Neutrophil (primary cell): ENCODE results near the gene R3HDM4.

Experiments
- H3K27ac ChIP-seq: fragments of 200-600 bp; sonication (generic); 2 replicates; pipeline ENCODE4 v1.5.1; 2016; ENCODE audit warnings: mild to moderate bottlenecking, moderate library complexity
- H3K27me3 ChIP-seq: fragments of 200-600 bp; sonication (generic); 2 replicates; pipeline ENCODE4 v1.6.0; 2016; ENCODE audit warnings: mild to moderate bottlenecking
- H3K36me3 ChIP-seq: fragments of 200-600 bp; sonication (generic); 2 replicates; pipeline ENCODE4 v1.5.1; 2017
- H3K4me1 ChIP-seq, 2 experiments: fragments of 200-600 bp in 1 of 2; sonication (generic) in 1 of 2; 1 replicate in 1 of 2; 2 replicates in 1 of 2; pipeline versions ENCODE4 v1.5.1 to v1.6.1; 2013 to 2016; ENCODE audit warnings: low read depth in 1 of 2, low read length in 1 of 2, mild to moderate bottlenecking in 1 of 2, moderate library complexity in 1 of 2; ENCODE audit not compliant: control insufficient read depth in 1 of 2, insufficient read depth in 1 of 2
- H3K4me3 ChIP-seq, 2 experiments: fragments of 200-600 bp in 1 of 2; sonication (generic) in 1 of 2; 1 replicate in 1 of 2; 2 replicates in 1 of 2; pipeline ENCODE4 v1.5.1; 2013 to 2016; ENCODE audit warnings: low read depth in 1 of 2, low read length in 1 of 2, mild to moderate bottlenecking in 1 of 2, moderate library complexity in 1 of 2
- H3K9me3 ChIP-seq: fragments of 200-600 bp; sonication (generic); 2 replicates; pipeline ENCODE4 v1.5.1; 2016
- CTCF ChIP-seq: fragments of 200-600 bp; sonication (generic); IDR thresholded peaks from 2 replicates; pipeline ENCODE4 v1.5.1; 2016; ENCODE audit warnings: antibody characterized with exemption

R3HDM4 gene

DNA sequence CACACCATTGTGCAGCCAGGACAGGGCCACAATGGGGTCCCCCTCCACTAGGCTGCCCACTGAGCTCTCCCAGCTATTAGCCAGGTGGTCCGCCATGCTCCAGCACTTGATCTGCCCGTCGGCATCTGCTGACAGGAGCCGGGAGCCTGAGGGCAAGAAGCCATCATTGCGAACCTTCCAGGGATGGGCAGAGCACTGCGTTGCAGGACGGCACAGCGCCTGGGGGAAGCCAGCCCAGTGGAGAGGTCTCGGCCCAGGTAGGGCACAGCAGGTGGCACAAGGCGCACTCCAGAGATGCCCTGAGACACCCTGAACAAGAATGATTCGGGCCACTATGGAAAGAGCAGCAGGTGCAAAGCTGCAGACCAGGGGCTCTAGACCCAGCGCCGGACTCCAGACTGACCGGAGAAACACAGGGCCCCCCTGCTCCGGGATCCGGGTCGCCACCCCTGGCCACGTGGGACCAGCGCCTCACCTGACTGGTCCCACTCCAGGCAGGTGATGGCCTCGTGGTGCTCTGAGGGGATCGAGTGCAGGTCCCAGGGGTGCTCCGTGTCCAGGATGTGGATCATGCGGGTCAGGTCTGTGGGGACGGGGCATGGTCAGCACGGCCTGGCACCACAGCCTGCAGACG, 23.2 kb downstream of the R3HDM4 start:
- H3K4me1 ChIP-seq = peaks cover 21 to 23% of the 10 kb centered on the region in 2 experiments
- H3K27me3 ChIP-seq = no peaks in the 10 kb centered on the region
- no peak for TF ChIP-seq CTCF
- H3K4me3 ChIP-seq = no peak overlapping the region
- H3K9me3 ChIP-seq = no peaks in the 10 kb centered on the region
- no peak overlapping the region for H3K27ac ChIP-seq
- H3K36me3 ChIP-seq = peaks cover 62% of the 10 kb centered on the region

DNA sequence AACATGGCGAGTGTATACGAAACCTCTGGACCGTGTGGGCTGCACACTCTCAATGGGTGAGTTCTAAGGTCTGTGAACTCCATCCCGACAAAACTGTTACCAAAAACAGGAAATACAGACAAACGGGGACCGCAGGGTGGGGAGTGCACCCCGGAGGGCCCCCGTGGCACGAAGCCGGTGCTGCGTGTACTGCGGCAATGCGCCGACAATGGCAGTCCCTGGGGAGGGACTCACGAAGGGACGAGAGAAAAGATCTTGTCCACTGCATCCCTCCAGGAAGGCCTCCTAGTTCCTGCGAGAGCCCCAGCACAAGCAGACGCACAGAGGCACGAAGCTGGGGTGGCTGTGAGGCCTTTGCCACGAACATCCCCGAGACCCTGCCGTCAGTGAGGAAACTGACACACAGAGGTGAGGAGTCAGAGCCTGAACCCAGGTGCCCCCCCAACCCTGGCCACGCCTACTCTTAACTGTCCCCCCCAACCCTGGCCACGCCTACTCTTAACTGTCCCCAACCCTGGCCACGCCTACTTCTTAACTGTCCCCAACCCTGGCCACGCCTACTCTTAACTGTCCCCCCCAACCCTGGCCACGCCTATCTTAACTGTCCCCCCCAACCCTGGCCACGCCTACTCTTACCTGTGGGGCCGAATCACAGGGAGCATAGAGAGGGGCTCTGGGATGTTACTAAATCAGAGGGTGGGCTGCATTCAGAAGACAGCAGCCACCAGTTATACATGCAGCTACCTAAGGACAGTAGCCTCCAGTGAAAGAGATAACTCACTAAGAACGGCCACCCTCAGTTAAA, 24.2 kb downstream of the R3HDM4 start:
- no peaks in the 10 kb centered on the region for H3K27me3 ChIP-seq
- TF ChIP-seq CTCF = no peak
- peaks cover 72% of the 10 kb centered on the region for H3K36me3 ChIP-seq
- no peak overlapping the region for H3K4me3 ChIP-seq
- no peak overlapping the region for H3K27ac ChIP-seq
- no peaks in the 10 kb centered on the region for H3K9me3 ChIP-seq
- peaks cover 14 to 20% of the 10 kb centered on the region in 2 experiments for H3K4me1 ChIP-seq

DNA sequence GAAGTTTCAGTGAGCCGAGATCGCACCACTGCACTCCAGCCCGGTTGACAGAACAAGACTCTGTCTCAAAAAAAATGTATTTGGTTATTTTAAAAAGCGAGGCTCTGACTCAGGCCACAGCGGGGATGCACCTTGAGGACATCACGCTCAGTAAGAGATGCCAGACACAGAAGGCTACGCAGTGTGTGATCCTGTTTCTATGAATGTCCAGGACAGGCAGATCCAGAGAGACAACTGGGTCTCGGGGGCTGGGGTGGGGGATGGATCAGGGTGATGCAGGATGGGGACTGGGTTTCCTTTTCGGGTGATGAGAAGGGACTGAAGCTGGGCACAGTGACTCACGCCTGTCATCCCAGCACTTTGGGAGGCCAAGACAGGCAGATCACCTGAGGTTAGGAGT, 25.4 kb downstream of the R3HDM4 start:
- Histone ChIP-seq H3K36me3 (peaks cover 84% of the 10 kb centered on the region), H3K4me1 (peaks cover 6 to 12% of the 10 kb centered on the region in 2 experiments), H3K27me3 (no peaks in the 10 kb centered on the region), H3K9me3 (no peaks in the 10 kb centered on the region), H3K27ac (no peak overlapping the region), H3K4me3 (no peak overlapping the region)
- no peak for TF ChIP-seq CTCF

DNA sequence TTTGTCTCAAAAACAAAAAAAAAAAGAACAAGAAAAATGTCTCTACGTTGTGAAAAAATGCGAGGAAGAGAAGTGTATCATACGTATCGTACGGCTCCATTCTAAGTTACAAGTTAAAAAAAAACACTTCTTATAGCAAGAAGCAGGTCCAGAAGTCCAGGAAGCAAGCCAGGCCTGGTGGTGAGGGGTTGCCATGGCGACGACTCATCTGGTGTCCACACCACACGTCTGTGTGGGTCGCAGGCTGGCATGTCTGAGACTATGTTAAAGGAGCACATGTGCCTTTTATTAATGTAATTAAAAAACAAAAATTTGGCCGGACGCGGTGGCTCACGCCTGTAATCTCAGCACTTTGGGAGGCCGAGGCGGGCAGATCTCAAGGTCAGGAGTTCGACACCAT, 25.9 kb downstream of the R3HDM4 start:
- no peaks in the 10 kb centered on the region for H3K27me3 ChIP-seq
- peaks cover 2 to 7% of the 10 kb centered on the region in 2 experiments for H3K4me1 ChIP-seq
- no peak overlapping the region for H3K27ac ChIP-seq
- no peaks in the 10 kb centered on the region for H3K9me3 ChIP-seq
- no peak overlapping the region for H3K4me3 ChIP-seq
- H3K36me3 ChIP-seq = peaks cover 89% of the 10 kb centered on the region
- no peak for TF ChIP-seq CTCF

DNA sequence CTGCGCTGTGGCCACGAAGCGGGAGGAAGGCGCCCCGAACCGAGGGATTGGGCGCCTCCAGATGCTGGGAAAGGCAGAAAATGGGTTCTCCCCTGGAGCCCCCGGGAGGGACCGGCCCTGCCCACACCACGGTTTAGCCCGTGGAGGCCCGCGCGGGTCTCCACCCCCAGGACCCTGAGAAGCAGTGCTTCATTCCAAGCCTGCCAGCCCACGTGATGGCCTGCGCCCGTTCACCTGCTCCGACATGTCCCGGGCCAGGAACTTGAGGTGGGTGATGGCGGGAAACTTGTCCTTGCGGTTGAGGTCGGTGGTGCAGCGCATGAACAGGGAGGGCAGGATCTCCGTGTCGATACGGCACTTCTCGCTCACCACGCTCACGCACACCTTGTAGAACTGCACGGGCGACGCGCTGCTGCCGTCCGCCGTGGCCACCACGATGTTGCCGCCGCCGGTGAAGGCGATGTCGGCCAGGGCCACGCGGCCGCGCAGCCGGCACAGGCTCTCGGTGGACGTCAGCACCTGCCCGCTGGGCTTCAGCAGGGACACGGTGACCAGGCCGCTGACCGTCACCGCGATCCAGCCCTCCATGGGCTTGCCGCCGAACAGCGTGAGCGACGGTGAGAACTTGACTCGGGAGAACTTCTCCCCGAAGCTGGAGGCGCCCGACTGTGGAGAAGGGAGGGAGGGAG, 27.3 kb downstream of the R3HDM4 start:
- TF ChIP-seq CTCF = no peak
- Histone ChIP-seq H3K27me3 (no peaks in the 10 kb centered on the region), H3K27ac (no peak overlapping the region), H3K4me1 (peaks cover 0 to 5% of the 10 kb centered on the region in 2 experiments), H3K4me3 (no peak overlapping the region), H3K9me3 (no peaks in the 10 kb centered on the region), H3K36me3 (peaks cover 95% of the 10 kb centered on the region)
